ENCODE measurements around the gene KLHL5.
"Not testable (repeated sequence)": the region's sequence is repeated elsewhere in the genome, so short reads cannot be mapped to it uniquely, and the experiment has no call there.

The KLHL5 gene, protein sequence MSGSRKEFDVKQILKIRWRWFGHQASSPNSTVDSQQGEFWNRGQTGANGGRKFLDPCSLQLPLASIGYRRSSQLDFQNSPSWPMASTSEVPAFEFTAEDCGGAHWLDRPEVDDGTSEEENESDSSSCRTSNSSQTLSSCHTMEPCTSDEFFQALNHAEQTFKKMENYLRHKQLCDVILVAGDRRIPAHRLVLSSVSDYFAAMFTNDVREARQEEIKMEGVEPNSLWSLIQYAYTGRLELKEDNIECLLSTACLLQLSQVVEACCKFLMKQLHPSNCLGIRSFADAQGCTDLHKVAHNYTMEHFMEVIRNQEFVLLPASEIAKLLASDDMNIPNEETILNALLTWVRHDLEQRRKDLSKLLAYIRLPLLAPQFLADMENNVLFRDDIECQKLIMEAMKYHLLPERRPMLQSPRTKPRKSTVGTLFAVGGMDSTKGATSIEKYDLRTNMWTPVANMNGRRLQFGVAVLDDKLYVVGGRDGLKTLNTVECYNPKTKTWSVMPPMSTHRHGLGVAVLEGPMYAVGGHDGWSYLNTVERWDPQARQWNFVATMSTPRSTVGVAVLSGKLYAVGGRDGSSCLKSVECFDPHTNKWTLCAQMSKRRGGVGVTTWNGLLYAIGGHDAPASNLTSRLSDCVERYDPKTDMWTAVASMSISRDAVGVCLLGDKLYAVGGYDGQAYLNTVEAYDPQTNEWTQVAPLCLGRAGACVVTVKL

DNA sequence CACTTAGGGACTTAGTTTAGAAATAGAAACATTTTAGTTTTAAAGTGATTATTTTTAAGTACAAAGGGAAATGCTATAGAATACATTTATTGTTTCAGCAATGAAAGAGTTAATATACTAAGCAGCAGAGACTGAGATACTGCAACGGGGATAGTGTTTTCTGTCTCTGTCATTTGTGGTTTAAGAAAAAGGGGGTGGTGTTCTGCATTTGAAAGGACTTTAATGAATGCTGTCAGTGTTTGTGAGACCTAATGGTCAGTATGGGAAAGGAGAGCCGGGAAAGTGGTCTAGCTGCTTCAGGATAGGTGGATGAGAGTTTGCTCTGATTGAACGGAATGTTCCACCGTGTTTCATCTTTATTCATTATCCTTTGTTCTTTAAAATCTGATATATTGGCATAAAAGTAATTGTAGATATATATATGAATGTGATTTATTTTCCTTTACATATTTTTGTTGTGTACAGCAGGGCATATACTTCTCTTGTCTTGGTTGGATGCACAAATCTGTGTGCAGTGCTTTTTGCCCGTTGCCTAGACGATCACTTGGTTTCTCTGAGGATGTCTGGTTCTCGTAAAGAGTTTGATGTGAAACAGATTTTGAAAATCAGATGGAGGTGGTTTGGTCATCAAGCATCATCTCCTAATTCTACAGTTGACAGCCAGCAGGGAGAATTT lies at the start of gene KLHL5:
Gene KLHL5, plus strand, starts transcription at position 139 of the 676 bp plus-strand sequence. Its CDS starts 421 bp downstream, at position 560.
- no peak for DNase-seq

- DNase-seq: no peak
Measured at GRCh38 chr4:39014028-39014427, 48.0 kb upstream of the KLHL5 start.

GRCh38 chr4:39020130-39020529 lies 41.9 kb upstream of the KLHL5 start:
- no peak for DNase-seq

GRCh38 chr4:39021631-39022030 lies 40.4 kb upstream of the KLHL5 start:
- no peak for DNase-seq

GRCh38 chr4:39022241-39022640 lies 39.8 kb upstream of the KLHL5 start:
- no peak for DNase-seq

DNA sequence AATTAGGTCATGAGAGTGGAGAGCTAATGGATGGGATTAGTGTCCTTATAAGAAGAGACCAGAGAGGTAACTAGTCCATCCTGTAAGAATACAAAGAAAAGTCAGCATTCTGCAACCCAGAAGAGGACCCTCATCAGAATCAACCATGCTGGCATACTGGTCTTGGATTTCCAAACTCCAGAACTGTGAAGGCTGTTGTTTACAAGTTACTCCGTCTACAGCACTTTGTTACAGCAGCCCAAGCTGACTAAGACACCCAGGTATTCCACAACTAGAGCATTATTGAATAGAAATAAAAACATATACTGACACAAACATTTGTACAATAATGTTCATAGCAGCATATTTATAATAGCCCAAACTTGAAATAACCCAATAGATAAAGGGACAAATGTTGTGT lies 39.0 kb upstream of the KLHL5 start:
- no peak for DNase-seq

- no peak for DNase-seq
Measured at GRCh38 chr4:39024311-39024865, 37.6 kb upstream of the KLHL5 start.

- no peak for DNase-seq
Measured at GRCh38 chr4:39025552-39026085, 36.4 kb upstream of the KLHL5 start.

- DNase-seq: no peak
Measured at GRCh38 chr4:39026096-39026495, 35.9 kb upstream of the KLHL5 start.

GRCh38 chr4:39029752-39030694 lies 32.0 kb upstream of the KLHL5 start:
- no peak for DNase-seq

DNA sequence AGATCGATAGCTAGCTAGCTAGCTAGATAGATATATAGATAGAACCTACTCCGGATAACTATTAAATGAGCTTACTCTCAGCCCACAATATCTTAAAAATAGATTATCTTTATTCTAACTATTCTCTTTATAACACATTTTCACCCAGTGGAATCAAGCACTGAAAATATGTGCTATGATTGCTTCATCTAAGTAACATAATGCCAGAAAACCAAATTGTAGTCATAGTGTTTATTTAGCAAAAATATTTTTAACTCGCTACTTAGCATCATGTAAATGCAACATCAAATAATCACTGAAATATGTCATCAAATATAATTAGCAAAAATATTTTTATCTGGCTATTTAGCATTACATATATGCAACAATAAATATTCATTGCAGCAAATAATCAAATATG lies 31.3 kb upstream of the KLHL5 start:
- DNase-seq: no peak

DNA sequence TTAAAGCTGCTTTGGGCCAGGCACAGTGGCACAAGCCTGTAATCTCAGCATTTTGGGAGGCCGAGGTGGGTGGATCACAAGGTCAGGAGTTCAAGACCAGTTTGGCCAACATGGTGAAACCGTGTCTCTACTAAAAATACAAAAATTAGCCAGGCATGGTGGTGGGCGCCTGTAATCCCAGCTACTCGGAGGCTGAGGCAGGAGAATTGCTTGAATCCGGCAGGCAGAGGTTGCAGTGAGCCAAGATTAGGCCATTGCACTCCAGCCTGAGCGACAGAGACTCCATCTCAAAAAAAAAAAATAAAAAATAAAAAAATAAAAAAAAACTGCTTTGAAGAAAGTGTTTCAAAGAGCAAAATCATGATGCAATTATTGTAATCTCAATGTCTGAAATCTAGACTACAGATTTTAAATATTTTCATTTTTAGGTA lies 30.4 kb upstream of the KLHL5 start:
- DNase-seq: not testable (repeated sequence)

DNA sequence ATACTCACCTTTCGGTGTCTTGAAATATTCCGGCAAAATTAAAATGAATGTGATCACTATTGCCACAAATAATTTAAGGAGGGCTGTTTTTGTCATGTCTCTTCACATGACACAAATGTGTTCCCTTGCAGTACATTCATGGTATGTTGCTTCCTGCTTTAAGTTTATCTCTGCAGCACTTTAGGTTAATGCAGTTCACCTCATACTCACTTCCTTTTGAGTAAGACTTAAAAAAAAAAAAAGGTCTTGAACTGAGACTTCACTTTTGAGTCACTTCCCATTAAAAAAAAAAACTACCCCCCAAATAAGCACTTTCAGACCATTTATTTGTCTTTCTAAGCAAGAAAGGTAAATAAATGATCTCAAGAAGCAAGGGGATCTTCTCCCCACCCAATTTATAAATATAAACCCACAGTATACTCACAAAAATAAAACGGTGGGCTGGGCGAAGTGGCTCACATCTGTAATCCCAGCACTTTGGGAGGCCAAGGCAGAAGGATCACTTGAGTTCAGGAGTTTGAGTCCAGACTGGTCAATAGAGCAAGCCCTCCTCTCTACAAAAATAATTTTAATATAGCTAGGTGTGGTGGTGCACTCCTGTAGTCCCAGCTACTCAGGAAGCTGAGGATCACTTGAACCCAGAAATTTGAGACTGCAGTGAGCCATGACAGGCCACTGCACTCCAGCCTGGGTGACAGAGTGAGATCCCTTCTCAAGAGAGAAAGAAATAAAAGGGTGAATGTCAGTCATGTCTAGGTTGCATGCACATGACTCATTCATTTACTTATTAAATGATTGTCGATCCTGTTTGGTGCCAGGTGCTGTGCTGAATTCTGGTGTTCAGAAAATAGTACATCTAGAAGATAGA lies 29.6 kb upstream of the KLHL5 start, which contains the start of gene TMEM156:
Gene TMEM156, minus strand, starts transcription at position 192 of the 868 bp plus-strand sequence. Its CDS starts 96 bp downstream, at position 96.
- peak; percentile 85 for DNase-seq

DNA sequence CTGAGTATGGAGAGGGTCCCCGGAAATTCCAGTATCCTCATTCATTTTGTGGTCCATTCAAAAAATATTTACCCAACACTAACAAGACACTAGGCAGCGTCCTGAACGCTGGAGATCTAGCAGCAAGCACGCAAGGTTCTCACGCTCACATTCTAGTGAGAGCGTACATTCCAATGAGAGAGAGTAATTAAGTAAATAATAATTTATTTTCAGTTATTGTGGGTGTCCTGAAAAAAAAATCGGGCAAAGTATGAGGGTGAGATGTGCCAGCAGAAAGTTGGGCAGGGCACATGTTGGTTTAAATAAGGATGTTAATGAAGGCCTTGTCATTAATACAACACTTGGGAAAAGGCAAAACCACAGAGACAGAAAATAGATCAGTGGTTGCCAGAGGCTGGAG lies 25.9 kb upstream of the KLHL5 start:
- no peak for DNase-seq

- no peak for DNase-seq
Measured at GRCh38 chr4:39037491-39037825, 24.6 kb upstream of the KLHL5 start.

- no peak for DNase-seq
Measured at GRCh38 chr4:39037941-39038340, 24.1 kb upstream of the KLHL5 start.

DNA sequence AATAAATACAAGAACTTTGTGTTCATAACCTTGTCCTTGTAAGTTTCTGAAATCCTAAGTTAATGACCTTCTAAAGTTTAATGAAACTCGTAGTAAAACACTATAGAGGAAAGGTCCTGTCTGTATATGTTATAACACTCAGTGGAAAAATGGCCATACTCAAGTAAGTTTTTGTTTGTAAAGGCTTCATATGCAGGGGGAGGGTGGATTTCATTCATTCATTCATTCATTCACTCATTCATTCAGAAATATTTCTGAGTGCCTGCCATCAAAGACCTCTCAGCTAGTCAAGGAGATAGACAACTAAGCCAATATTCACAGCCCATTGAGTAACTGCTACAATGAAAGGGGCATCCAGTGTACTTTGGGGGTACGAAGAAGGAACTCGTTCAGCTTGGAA lies 22.9 kb upstream of the KLHL5 start:
- DNase-seq: no peak

GRCh38 chr4:39042366-39042765 lies 19.7 kb upstream of the KLHL5 start:
- DNase-seq: no peak

- peak; percentile 44 for DNase-seq
Measured at GRCh38 chr4:39043058-39043860, 18.8 kb upstream of the KLHL5 start.

DNA sequence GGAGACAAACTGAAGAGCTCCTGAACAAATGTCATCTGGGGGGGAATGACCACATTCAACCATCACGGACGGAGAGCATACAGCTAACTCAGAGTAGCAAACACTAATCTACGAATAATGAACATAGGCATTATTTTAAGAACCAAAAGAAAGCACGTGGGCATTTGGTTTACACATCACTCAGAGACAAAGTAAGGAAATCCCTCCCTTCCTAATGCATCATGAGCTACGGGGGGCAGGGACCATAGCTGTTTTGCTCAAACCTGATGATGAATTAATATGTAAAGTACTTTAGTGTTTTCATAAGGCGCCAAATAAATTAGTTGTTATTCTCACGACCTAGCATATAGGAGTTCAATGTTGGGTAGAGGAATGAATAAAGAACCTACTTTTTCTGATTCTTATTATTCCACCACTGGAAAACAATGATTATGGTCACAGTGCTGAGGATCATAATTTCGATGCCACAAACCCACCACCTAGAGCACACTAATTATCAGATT lies 18.1 kb upstream of the KLHL5 start:
- no peak for DNase-seq
